Esophagus squamous epithelium (tissue), 4 donors: Measurements from ENCODE around the gene GALM.
"Not testable (repeated sequence)": the region's sequence is repeated elsewhere in the genome, so short reads cannot be mapped to it uniquely, and the experiment has no call there.

ENCODE experiments used
- CTCF ChIP-seq, 6 experiments: fragments of 450-650 bp in 4 of 6; fragments of 200-600 bp in 2 of 6; sonication (generic) in 2 of 6; IDR thresholded peaks; one replicate each; pipeline ENCODE4 v1.5.1; 2016 to 2019; ENCODE audit warnings: antibody characterized with exemption in 6 of 6, mild to moderate bottlenecking in 4 of 6, moderate library complexity in 4 of 6
- POLR2A ChIP-seq, 4 donors: fragments of 450-650 bp; IDR thresholded peaks; one replicate each; pipeline ENCODE4 v1.6.1; 2017; ENCODE audit warnings: antibody characterized with exemption in 4 of 4, mild to moderate bottlenecking in 4 of 4, moderate library complexity in 3 of 4

GRCh38 chr2:38708491-38708890, 42.6 kb downstream of the GALM start:
- not testable (repeated sequence) for TF ChIP-seq CTCF, POLR2A (IDR thresholded peaks at IDR 0.05)
